ENCODE measurements around the gene FNDC3A.
"Not testable (repeated sequence)": the region's sequence is repeated elsewhere in the genome, so short reads cannot be mapped to it uniquely, and the experiment has no call there.

The FNDC3A gene

GRCh38 chr13:49108196-49108595 is 132.5 kb downstream of the FNDC3A start:
- H3K4me3 ChIP-seq (ENCODE audit: low read length): no peak overlapping the region
- no peaks in the 10 kb centered on the region for H3K27me3 ChIP-seq (ENCODE audit: control insufficient read depth, insufficient read depth, low read length)
- peaks cover 8% of the 10 kb centered on the region for H3K4me1 ChIP-seq (ENCODE audit: control insufficient read depth, insufficient read depth, low read length)
- H3K9me3 ChIP-seq (ENCODE audit: control insufficient read depth, low read length): no peaks in the 10 kb centered on the region
- H3K9ac ChIP-seq (ENCODE audit: low read length): no peak overlapping the region
- no peaks in the 10 kb centered on the region for H3K36me3 ChIP-seq (ENCODE audit: control insufficient read depth, insufficient read depth, low read length)

DNA sequence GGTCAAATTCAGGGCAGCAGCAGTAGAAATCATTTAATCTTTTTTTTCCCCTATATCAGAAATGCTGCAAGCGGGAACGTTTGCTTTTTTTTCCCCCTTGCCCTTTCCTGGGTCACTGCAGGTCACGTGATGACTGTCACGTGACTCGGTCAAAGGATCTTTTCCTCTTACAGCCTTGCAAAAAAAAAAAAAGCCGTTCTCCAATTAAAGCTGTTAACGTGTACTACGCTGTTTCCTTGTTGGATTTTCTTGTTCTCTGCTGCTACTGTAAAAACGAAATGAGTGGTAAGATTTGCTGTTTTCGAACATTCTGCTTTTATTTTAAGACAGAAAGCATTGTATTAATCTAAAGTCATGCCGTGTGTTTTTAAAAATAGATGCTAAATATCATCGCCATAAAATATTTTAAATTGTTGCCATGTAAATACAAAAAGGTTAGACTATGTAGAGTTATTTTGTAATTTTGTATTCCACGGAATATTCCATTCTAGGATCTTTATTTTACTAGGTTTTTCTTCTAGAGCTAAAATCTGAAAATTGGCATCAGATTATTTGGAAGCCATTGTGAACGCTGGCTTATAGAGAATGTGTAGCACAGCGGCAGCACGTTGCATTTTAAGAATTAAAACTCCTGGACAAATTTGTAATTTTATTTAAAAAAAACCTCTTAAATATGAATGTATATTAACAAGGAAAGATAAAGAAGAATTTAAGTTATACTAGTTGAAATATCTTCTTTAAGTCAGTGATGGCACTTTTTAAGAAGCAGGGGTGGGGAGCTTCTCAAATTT is 134.6 kb downstream of the FNDC3A start:
- peaks cover 9% of the 10 kb centered on the region for H3K4me1 ChIP-seq (ENCODE audit: control insufficient read depth, insufficient read depth, low read length)
- H3K9ac ChIP-seq (ENCODE audit: low read length): peak overlapping the region; percentile 82
- no peaks in the 10 kb centered on the region for H3K27me3 ChIP-seq (ENCODE audit: control insufficient read depth, insufficient read depth, low read length)
- H3K36me3 ChIP-seq (ENCODE audit: control insufficient read depth, insufficient read depth, low read length): no peaks in the 10 kb centered on the region
- peak overlapping the region; percentile 95 for H3K4me3 ChIP-seq (ENCODE audit: low read length)
- H3K9me3 ChIP-seq (ENCODE audit: control insufficient read depth, low read length): no peaks in the 10 kb centered on the region

- Histone ChIP-seq H3K27me3 (ENCODE audit: control insufficient read depth, insufficient read depth, low read length) (no peaks in the 10 kb centered on the region), H3K9ac (ENCODE audit: low read length) (peak overlapping the region; percentile 82), H3K4me1 (ENCODE audit: control insufficient read depth, insufficient read depth, low read length) (peaks cover 9% of the 10 kb centered on the region), H3K9me3 (ENCODE audit: control insufficient read depth, low read length) (no peaks in the 10 kb centered on the region), H3K36me3 (ENCODE audit: control insufficient read depth, insufficient read depth, low read length) (no peaks in the 10 kb centered on the region), H3K4me3 (ENCODE audit: low read length) (peak overlapping the region; percentile 95)
These were observed 135.1 kb downstream of the FNDC3A start for GRCh38 chr13:49110913-49111170.

DNA sequence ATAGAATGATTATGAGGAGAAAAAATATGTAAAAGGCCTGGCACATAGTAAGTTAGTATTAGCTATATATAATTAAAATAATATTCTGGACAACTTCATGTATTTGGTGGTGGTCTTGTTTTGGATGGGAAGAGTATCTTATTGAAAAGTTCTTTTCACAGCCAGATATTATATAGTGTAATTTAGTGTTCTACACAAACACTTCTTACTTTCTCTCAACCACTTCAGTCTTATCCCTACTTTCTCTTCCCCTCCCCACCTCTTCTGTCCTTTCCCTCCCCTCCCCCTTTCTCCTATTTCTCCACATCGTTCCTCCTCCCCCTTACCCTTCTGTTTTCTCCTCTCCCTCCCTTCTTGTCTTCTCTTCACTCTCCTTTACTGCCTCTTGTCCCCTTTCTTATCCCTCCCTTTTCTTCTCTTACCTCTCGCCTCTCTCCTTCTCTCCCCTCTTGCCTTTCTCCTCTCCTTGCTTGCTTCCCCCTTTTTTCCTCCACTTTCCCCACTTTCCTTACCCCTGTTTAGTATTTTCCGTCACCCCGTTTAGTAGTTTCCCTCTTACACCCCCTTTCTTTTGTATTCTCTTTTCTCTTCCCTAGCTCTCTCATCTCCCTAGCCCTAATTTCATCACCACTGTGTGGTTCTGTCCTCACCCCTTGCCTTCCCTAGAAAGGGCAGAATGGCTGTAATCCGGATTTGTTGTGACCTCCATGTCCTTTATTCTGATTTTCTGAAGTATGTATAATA is 137.2 kb downstream of the FNDC3A start:
- H3K36me3 ChIP-seq (ENCODE audit: control insufficient read depth, insufficient read depth, low read length): no peaks in the 10 kb centered on the region
- peak overlapping the region; percentile 14 for H3K9ac ChIP-seq (ENCODE audit: low read length)
- H3K4me1 ChIP-seq (ENCODE audit: control insufficient read depth, insufficient read depth, low read length): peaks cover 9% of the 10 kb centered on the region
- H3K4me3 ChIP-seq (ENCODE audit: low read length): no peak overlapping the region
- H3K9me3 ChIP-seq (ENCODE audit: control insufficient read depth, low read length): no peaks in the 10 kb centered on the region
- H3K27me3 ChIP-seq (ENCODE audit: control insufficient read depth, insufficient read depth, low read length): no peaks in the 10 kb centered on the region

DNA sequence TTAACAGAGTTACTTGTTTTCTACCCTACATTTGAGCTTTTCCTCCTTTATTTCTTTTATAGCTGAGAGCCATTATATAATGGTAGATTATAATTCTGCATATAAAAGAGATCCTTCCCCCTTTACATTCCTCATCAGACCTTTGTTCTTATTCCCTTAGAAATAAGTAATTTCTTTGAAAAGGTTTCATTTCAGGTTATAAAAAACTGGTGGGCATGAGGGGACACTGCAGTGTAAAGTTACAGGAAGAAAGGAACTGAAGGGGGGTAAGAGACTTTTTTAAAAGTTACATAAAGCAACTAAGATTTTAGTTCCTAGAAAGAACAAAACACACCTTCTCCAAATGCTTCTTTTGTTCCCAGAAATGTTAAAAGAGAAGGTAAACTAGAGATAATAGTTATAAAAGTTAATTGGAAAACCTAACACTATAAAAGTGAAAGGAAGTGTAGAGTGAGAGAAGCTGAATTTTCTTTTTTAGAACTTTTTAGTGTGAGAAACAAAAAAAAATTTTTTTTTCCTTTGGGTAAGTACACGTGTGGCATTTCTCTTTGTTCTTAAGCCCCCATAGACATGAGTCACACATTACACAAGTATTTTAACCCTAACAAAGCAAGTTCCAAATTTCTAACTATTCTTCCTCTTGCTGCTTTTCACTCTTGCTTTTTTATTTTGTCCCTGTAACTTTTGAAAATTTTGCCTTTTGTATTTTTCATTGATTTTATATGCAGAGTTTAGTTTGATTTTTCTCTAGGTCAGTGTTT is 138.0 kb downstream of the FNDC3A start:
- Histone ChIP-seq H3K9ac (ENCODE audit: low read length) (no peak overlapping the region), H3K4me1 (ENCODE audit: control insufficient read depth, insufficient read depth, low read length) (peaks cover 9% of the 10 kb centered on the region), H3K9me3 (ENCODE audit: control insufficient read depth, low read length) (no peaks in the 10 kb centered on the region), H3K36me3 (ENCODE audit: control insufficient read depth, insufficient read depth, low read length) (peaks cover under 1% of the 10 kb centered on the region), H3K27me3 (ENCODE audit: control insufficient read depth, insufficient read depth, low read length) (no peaks in the 10 kb centered on the region), H3K4me3 (ENCODE audit: low read length) (no peak overlapping the region)

GRCh38 chr13:49116873-49117272 is 141.2 kb downstream of the FNDC3A start:
- Histone ChIP-seq H3K9me3 (ENCODE audit: control insufficient read depth, low read length) (no peaks in the 10 kb centered on the region), H3K36me3 (ENCODE audit: control insufficient read depth, insufficient read depth, low read length) (peaks cover 5% of the 10 kb centered on the region), H3K27me3 (ENCODE audit: control insufficient read depth, insufficient read depth, low read length) (no peaks in the 10 kb centered on the region), H3K9ac (ENCODE audit: low read length) (no peak overlapping the region), H3K4me1 (ENCODE audit: control insufficient read depth, insufficient read depth, low read length) (peaks cover 9% of the 10 kb centered on the region), H3K4me3 (ENCODE audit: low read length) (no peak overlapping the region)

DNA sequence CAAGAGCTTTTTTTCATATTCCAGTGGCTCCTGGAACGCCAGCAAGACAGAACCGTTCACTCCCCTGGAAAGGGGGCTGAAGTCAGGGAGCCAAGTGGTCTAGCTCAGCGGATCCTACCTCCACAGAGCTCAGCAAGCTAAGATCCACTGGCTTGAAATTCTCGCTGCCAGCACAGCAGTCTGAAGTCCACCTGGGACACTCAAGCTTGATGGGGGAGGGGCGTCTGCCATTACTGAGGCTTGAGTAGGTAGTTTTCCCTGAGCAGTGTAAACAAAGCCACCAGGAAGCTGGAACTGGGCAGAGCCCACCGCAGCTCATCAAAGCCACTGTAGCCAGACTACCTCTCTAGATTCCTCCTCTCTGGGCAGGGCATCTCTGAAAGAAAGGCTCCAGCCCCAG is 142.7 kb downstream of the FNDC3A start:
- not testable (repeated sequence) for H3K4me1 ChIP-seq (ENCODE audit: control insufficient read depth, insufficient read depth, low read length); H3K27me3 ChIP-seq (ENCODE audit: control insufficient read depth, insufficient read depth, low read length); H3K4me3 ChIP-seq (ENCODE audit: low read length); H3K9ac ChIP-seq (ENCODE audit: low read length); H3K36me3 ChIP-seq (ENCODE audit: control insufficient read depth, insufficient read depth, low read length); H3K9me3 ChIP-seq (ENCODE audit: control insufficient read depth, low read length)

DNA sequence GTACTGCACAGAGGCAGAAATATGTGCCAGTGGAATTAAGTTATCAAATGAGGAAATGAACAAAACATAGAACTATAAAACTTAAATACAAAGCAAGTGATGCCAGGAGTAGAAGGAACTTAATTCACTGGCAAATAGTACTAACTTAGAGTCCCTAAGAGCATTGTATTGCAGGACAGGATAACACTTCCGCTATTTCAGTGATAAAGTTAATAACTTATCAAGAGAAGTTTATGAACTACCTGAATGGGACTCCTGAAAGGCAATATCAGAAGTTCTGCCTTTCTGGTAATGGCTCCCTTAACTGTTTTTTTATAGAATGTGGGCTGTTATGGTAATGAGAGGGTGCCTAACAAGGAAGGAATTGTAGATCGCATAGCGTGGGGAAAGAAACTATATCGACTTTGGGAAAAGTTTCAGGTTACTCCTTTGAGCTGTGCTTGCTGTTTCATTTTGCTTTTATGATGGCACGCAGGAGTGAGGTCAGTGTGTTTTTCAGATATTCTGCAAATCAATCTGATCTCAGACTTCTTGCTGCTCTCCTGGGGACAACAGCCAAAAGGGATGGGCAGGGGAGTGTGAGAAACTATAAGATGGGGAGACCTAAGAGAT is 149.1 kb downstream of the FNDC3A start:
- H3K4me3 ChIP-seq (ENCODE audit: low read length): no peak overlapping the region
- no peak overlapping the region for H3K9ac ChIP-seq (ENCODE audit: low read length)
- H3K9me3 ChIP-seq (ENCODE audit: control insufficient read depth, low read length): no peaks in the 10 kb centered on the region
- no peaks in the 10 kb centered on the region for H3K36me3 ChIP-seq (ENCODE audit: control insufficient read depth, insufficient read depth, low read length)
- no peaks in the 10 kb centered on the region for H3K4me1 ChIP-seq (ENCODE audit: control insufficient read depth, insufficient read depth, low read length)
- H3K27me3 ChIP-seq (ENCODE audit: control insufficient read depth, insufficient read depth, low read length): no peaks in the 10 kb centered on the region

DNA sequence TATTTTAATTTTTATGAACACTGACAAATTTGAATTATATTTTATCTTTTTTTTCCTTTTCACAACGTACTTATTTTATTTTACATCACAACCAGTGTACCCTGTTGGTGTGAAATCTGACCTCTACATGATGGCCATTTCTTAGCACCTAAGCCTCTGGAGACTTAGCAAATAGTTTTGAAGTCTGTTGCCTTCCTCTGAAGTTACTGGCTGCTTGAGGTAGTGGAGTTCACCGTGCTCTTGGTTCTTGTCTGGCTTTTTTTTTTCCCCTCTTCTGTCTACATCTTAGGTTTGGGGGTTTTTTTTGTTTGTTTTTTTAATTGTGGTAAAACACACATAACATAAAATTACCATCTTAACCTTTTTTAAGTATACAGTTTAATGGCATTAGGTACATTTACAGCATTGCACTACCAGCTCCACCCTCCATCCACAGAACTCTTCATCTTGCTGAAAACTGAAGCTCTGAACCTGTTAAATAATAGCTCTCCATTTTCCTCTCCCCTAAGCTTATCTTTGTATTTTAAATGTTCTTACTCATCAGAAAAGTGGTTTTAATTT is 150.3 kb downstream of the FNDC3A start:
- H3K36me3 ChIP-seq (ENCODE audit: control insufficient read depth, insufficient read depth, low read length): peaks cover 1% of the 10 kb centered on the region
- no peak overlapping the region for H3K9ac ChIP-seq (ENCODE audit: low read length)
- no peaks in the 10 kb centered on the region for H3K4me1 ChIP-seq (ENCODE audit: control insufficient read depth, insufficient read depth, low read length)
- H3K9me3 ChIP-seq (ENCODE audit: control insufficient read depth, low read length): no peaks in the 10 kb centered on the region
- no peak overlapping the region for H3K4me3 ChIP-seq (ENCODE audit: low read length)
- H3K27me3 ChIP-seq (ENCODE audit: control insufficient read depth, insufficient read depth, low read length): no peaks in the 10 kb centered on the region

DNA sequence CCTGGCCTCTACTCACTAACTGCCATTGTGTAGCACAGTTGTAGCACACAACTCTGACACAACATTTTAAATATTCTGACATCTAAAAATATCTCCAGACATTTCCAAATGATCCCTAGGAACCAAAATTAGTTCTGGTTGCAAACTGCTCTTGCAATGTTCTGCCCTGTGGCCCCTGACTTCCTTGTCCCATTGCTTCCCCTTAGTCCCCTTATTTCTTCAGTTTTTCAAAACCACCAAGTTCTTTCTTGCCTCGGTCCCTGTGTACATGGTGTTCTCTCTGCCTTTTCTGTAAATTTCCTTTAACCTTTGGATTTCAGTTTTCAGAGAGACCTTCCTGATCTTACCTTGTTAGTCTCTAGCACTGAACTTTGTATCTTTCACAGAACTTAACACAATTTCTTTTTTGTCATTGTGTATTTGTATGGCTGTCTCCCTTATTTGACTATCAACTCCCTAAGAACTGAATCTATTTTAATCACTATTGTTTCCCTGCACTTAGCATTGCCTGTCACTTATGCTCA is 156.8 kb downstream of the FNDC3A start:
- Histone ChIP-seq H3K4me1 (ENCODE audit: control insufficient read depth, insufficient read depth, low read length) (no peaks in the 10 kb centered on the region), H3K9me3 (ENCODE audit: control insufficient read depth, low read length) (no peaks in the 10 kb centered on the region), H3K36me3 (ENCODE audit: control insufficient read depth, insufficient read depth, low read length) (peaks cover 6% of the 10 kb centered on the region), H3K27me3 (ENCODE audit: control insufficient read depth, insufficient read depth, low read length) (no peaks in the 10 kb centered on the region), H3K9ac (ENCODE audit: low read length) (no peak overlapping the region), H3K4me3 (ENCODE audit: low read length) (no peak overlapping the region)

- no peaks in the 10 kb centered on the region for H3K9me3 ChIP-seq (ENCODE audit: control insufficient read depth, low read length)
- no peak overlapping the region for H3K4me3 ChIP-seq (ENCODE audit: low read length)
- no peaks in the 10 kb centered on the region for H3K4me1 ChIP-seq (ENCODE audit: control insufficient read depth, insufficient read depth, low read length)
- no peaks in the 10 kb centered on the region for H3K27me3 ChIP-seq (ENCODE audit: control insufficient read depth, insufficient read depth, low read length)
- H3K9ac ChIP-seq (ENCODE audit: low read length): no peak overlapping the region
- H3K36me3 ChIP-seq (ENCODE audit: control insufficient read depth, insufficient read depth, low read length): peaks cover 6% of the 10 kb centered on the region
These were observed 158.6 kb downstream of the FNDC3A start for GRCh38 chr13:49134305-49134704.
